Caco-2 (cell line): ENCODE data around the gene COG7. TPM values are rescaled to one million over a fixed set of nuclear protein-coding genes. Genes with fewer than 3 reads are reported as not detected.

Experiments
- BruUV-seq: library from RNA; stranded (reverse); fragments of 400-500 nt; replicated peaks from 2 replicates; lab custom pipeline; 2021; lab: Mats Ljungman, UMichigan
- CTCF ChIA-PET: fragments of 300-600 bp; sonication (Branson Sonifier 250); formaldehyde crosslinking; loops from one replicate; lab custom pipeline; 2022; ENCODE audit warnings: antibody characterized with exemption; lab: Charles Lee
- POLR2A ChIA-PET: fragments of 300-600 bp; sonication (Branson Sonifier 250); formaldehyde crosslinking; loops from one replicate; lab custom pipeline; 2022; ENCODE audit warnings: antibody characterized with exemption; lab: Charles Lee
- DNase-seq, 2 experiments: peaks; one replicate each; pipeline versions ENCODE4 v3.0.0 to v3.0.0-alpha.2; 2020 to 2022
- H3K27me3 ChIP-seq: replicated peaks from 2 replicates; pipeline ENCODE4 v1.6.0; 2011; ENCODE audit warnings: low read length; ENCODE audit not compliant: control insufficient read depth, insufficient read depth
- H3K36me3 ChIP-seq: 2 replicates; pipeline ENCODE4 v1.5.1; 2011; ENCODE audit warnings: low read length; ENCODE audit not compliant: control insufficient read depth, insufficient read depth
- H3K4me1 ChIP-seq: fragments of 250-450 bp; sonication (Bioruptor Pico); 2 replicates; pipeline ENCODE4 v1.5.1; 2020; ENCODE audit warnings: mild to moderate bottlenecking
- H3K4me3 ChIP-seq: 2 replicates; pipeline ENCODE4 v1.5.1; 2011; ENCODE audit warnings: low read depth, mild to moderate bottlenecking, control low read depth, low read length
- H3K9me3 ChIP-seq: fragments of 250-450 bp; sonication (Bioruptor Pico); 2 replicates; pipeline ENCODE4 v1.5.1; 2020; ENCODE audit warnings: mild to moderate bottlenecking, moderate library complexity
- H3K27ac Mint-ChIP-seq: one replicate; pipeline ENCODE4 v1.8.0; 2022; ENCODE audit warnings: mixed read lengths; ENCODE audit not compliant: unreplicated experiment
- H3K27me3 Mint-ChIP-seq: one replicate; pipeline ENCODE4 v1.8.0; 2022; ENCODE audit warnings: mixed read lengths; ENCODE audit not compliant: insufficient read depth, unreplicated experiment
- H3K36me3 Mint-ChIP-seq: one replicate; pipeline ENCODE4 v1.8.0; 2022; ENCODE audit warnings: mild to moderate bottlenecking, mixed read lengths; ENCODE audit not compliant: insufficient read depth, unreplicated experiment
- H3K4me1 Mint-ChIP-seq: one replicate; pipeline ENCODE4 v1.8.0; 2022; ENCODE audit warnings: low read depth, mixed read lengths; ENCODE audit not compliant: unreplicated experiment
- H3K4me3 Mint-ChIP-seq: one replicate; pipeline ENCODE4 v1.8.0; 2022; ENCODE audit warnings: mild to moderate bottlenecking, moderate library complexity, mixed read lengths; ENCODE audit not compliant: unreplicated experiment
- H3K9me3 Mint-ChIP-seq: one replicate; pipeline ENCODE4 v1.8.0; 2022; ENCODE audit warnings: mixed read lengths; ENCODE audit not compliant: unreplicated experiment
- intact Hi-C: fragments of 100-400 bp; cut with micrococcal nuclease; formaldehyde crosslinking; loops from one replicate; pipeline ENCODE4 v1.10.0; 2022; ENCODE audit not compliant: unreplicated experiment
- total RNA-seq: library from RNA; stranded (reverse); gene quantifications from 2 replicates; pipeline ENCODE4 v1.2.3, GENCODE V29; 2022
- TF ChIP-seq, protein P1 (sequence below), 2 experiments: fragments of 200-600 bp in 1 of 2; IDR thresholded peaks; 1 replicate in 1 of 2; 2 replicates in 1 of 2; pipeline versions ENCODE4 v1.5.1 to v1.8.0; 2011 to 2022; ENCODE audit warnings: antibody characterized with exemption in 1 of 2, control low read depth in 1 of 2, inconsistent platforms in 1 of 2, low read depth in 1 of 2, low read length in 1 of 2, mild to moderate bottlenecking in 1 of 2, moderate library complexity in 1 of 2; ENCODE audit not compliant: insufficient read depth in 1 of 2, severe bottlenecking in 1 of 2, unreplicated experiment in 1 of 2

The COG7 gene
- total RNA-seq, 1 experiment from 2014 or later: 12.4 TPM

DNA sequence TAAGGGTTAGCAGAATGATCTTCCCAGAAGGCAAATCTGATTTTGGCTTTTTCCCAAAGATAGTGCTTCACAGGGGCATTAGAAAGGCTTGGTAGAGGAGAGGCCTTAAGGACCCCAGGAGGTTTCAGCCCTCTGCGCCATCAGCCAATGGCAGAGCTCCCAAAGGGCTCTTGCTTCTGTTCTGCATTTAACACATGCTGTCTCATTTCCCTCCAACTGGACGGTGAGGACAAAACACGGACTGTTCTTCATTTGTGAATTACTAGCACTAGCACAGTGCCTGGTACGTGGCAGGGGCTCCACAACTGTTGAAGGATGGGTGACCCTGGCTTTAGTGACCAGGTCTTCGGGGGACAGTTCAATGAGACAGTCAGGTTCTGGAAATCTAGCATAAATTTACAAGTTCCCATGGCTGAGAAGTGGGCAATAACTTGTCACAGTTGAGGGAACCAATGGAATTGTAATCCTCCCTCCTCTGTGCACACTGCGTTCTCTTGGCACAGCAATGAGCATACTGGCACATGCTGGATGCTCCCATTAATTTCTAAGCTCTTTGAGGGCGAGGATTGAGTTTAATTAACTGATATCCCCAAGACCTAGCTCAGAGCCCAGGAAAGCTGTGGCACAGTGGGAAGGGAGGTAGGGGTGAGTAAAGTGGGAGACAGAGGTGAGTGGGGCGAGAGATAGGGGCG is 45.4 kb downstream of the COG7 start:
- no peaks in the 10 kb centered on the region for H3K4me1 ChIP-seq
- Mint-ChIP-seq H3K9me3 (no peaks in the 10 kb centered on the region), H3K27ac (no peak overlapping the region), H3K27me3 (no peaks in the 10 kb centered on the region), H3K4me3 (no peak overlapping the region), H3K4me1 (no peaks in the 10 kb centered on the region), H3K36me3 (no peaks in the 10 kb centered on the region)
- H3K36me3 ChIP-seq: no peaks in the 10 kb centered on the region
- no peak for DNase-seq
- no peak overlapping the region for H3K4me3 ChIP-seq
- intact Hi-C loops: no loop called here
- BruUV-seq: no TSS peak
- ChIA-PET CTCF (no interaction called here), POLR2A (no interaction called here)
- TF ChIP-seq, protein P1, sequence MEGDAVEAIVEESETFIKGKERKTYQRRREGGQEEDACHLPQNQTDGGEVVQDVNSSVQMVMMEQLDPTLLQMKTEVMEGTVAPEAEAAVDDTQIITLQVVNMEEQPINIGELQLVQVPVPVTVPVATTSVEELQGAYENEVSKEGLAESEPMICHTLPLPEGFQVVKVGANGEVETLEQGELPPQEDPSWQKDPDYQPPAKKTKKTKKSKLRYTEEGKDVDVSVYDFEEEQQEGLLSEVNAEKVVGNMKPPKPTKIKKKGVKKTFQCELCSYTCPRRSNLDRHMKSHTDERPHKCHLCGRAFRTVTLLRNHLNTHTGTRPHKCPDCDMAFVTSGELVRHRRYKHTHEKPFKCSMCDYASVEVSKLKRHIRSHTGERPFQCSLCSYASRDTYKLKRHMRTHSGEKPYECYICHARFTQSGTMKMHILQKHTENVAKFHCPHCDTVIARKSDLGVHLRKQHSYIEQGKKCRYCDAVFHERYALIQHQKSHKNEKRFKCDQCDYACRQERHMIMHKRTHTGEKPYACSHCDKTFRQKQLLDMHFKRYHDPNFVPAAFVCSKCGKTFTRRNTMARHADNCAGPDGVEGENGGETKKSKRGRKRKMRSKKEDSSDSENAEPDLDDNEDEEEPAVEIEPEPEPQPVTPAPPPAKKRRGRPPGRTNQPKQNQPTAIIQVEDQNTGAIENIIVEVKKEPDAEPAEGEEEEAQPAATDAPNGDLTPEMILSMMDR (IDR thresholded peaks at IDR 0.05; ENCODE audit: insufficient read depth in 1 of 2, low read depth in 1 of 2, low read length in 1 of 2, severe bottlenecking in 1 of 2, unreplicated experiment in 1 of 2): no peak
- no peaks in the 10 kb centered on the region for H3K9me3 ChIP-seq
- H3K27me3 ChIP-seq: no peaks in the 10 kb centered on the region

GRCh38 chr16:23406546-23407240 is 46.3 kb downstream of the COG7 start:
- no peak overlapping the region for H3K4me3 Mint-ChIP-seq
- Histone ChIP-seq H3K27me3 (no peaks in the 10 kb centered on the region), H3K4me3 (no peak overlapping the region), H3K4me1 (no peaks in the 10 kb centered on the region), H3K9me3 (no peaks in the 10 kb centered on the region), H3K36me3 (no peaks in the 10 kb centered on the region)
- no peaks in the 10 kb centered on the region for H3K27me3 Mint-ChIP-seq
- intact Hi-C loops: no loop called here
- POLR2A ChIA-PET: no interaction called here
- no peak overlapping the region for H3K27ac Mint-ChIP-seq
- TF ChIP-seq, protein P1 (IDR thresholded peaks at IDR 0.05; ENCODE audit: insufficient read depth in 1 of 2, low read depth in 1 of 2, low read length in 1 of 2, severe bottlenecking in 1 of 2, unreplicated experiment in 1 of 2): no peak
- H3K36me3 Mint-ChIP-seq: no peaks in the 10 kb centered on the region
- CTCF ChIA-PET: no interaction called here
- H3K9me3 Mint-ChIP-seq: no peaks in the 10 kb centered on the region
- DNase-seq: no peak
- no TSS peak for BruUV-seq
- H3K4me1 Mint-ChIP-seq: no peaks in the 10 kb centered on the region

DNA sequence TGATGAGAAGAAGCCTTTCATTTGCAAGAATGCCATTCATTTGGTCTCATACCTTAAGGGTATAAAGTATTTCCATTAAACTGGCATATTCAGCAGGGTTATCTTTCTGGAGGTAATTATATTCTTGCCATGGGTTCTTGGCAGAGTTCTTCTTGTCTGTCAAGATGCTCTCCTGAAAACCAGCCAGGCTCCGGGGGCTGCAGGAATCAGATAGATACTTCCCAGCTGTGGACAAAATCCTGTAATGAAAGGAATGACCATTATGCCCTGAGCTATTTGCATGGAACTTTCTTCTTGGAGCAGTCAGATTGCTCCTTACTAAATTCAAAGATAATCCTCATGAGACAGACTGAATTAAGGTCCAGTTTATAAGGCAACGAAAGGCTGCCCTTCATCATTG is 47.0 kb downstream of the COG7 start:
- Mint-ChIP-seq H3K4me3 (no peak overlapping the region), H3K4me1 (no peaks in the 10 kb centered on the region), H3K27me3 (no peaks in the 10 kb centered on the region), H3K9me3 (no peaks in the 10 kb centered on the region), H3K27ac (no peak overlapping the region), H3K36me3 (no peaks in the 10 kb centered on the region)
- intact Hi-C loops: no loop called here
- POLR2A ChIA-PET: no interaction called here
- no peaks in the 10 kb centered on the region for H3K9me3 ChIP-seq
- H3K27me3 ChIP-seq: no peaks in the 10 kb centered on the region
- H3K36me3 ChIP-seq: no peaks in the 10 kb centered on the region
- TF ChIP-seq, protein P1 (IDR thresholded peaks at IDR 0.05; ENCODE audit: insufficient read depth in 1 of 2, low read depth in 1 of 2, low read length in 1 of 2, severe bottlenecking in 1 of 2, unreplicated experiment in 1 of 2): no peak
- no peaks in the 10 kb centered on the region for H3K4me1 ChIP-seq
- BruUV-seq: no TSS peak
- no peak for DNase-seq
- no peak overlapping the region for H3K4me3 ChIP-seq
- CTCF ChIA-PET: no interaction called here
